Hepatocyte (in vitro differentiated cells): ENCODE measurements around the gene ZIC5. TPM values are rescaled to one million over a fixed set of nuclear protein-coding genes. Genes with fewer than 3 reads are reported as not detected.

Experiments used
- DNase-seq: peaks from one replicate; pipeline ENCODE4 v3.0.0-alpha.2; 2016; ENCODE audit warnings: low spot score
- H2AFZ ChIP-seq: fragments of 200-600 bp; sonication (generic); 2 replicates; pipeline ENCODE4 v1.6.0; 2016; ENCODE audit warnings: antibody characterized with exemption, mild to moderate bottlenecking
- H3K27ac ChIP-seq: fragments of 200-600 bp; sonication (generic); 2 replicates; pipeline ENCODE4 v1.5.1; 2016; ENCODE audit warnings: mild to moderate bottlenecking
- H3K27me3 ChIP-seq: fragments of 200-600 bp; sonication (generic); 2 replicates; pipeline ENCODE4 v1.6.1; 2016
- H3K36me3 ChIP-seq: fragments of 200-600 bp; sonication (generic); replicated peaks from 2 replicates; pipeline ENCODE4 v1.5.1; 2016; ENCODE audit warnings: low read depth; ENCODE audit not compliant: insufficient read depth
- H3K4me1 ChIP-seq: fragments of 200-600 bp; sonication (generic); 2 replicates; pipeline ENCODE4 v1.5.1; 2016; ENCODE audit warnings: mild to moderate bottlenecking, moderate library complexity; ENCODE audit not compliant: insufficient read depth
- H3K4me2 ChIP-seq: fragments of 200-600 bp; sonication (generic); 2 replicates; pipeline ENCODE4 v1.6.0; 2016
- H3K4me3 ChIP-seq: fragments of 200-600 bp; sonication (generic); 2 replicates; pipeline ENCODE4 v1.5.1; 2016; ENCODE audit warnings: mild to moderate bottlenecking
- H3K79me2 ChIP-seq: fragments of 200-600 bp; sonication (generic); 2 replicates; pipeline ENCODE4 v1.6.0; 2017; ENCODE audit warnings: mild to moderate bottlenecking
- H3K9me2 ChIP-seq: fragments of 200-600 bp; sonication (generic); replicated peaks from 2 replicates; pipeline ENCODE4 v1.6.0; 2017; ENCODE audit warnings: mild to moderate bottlenecking; ENCODE audit not compliant: insufficient read depth
- H3K9me3 ChIP-seq: fragments of 200-600 bp; sonication (generic); 2 replicates; pipeline ENCODE4 v1.5.1; 2016; ENCODE audit warnings: low read depth, mild to moderate bottlenecking
- H4K20me1 ChIP-seq: fragments of 200-600 bp; sonication (generic); 2 replicates; pipeline ENCODE4 v1.6.0; 2016; ENCODE audit warnings: mild to moderate bottlenecking; ENCODE audit not compliant: insufficient read depth, poor library complexity, severe bottlenecking
- CTCF ChIP-seq: fragments of 200-600 bp; sonication (generic); IDR thresholded peaks from 2 replicates; pipeline ENCODE4 v1.5.1; 2016; ENCODE audit warnings: antibody characterized with exemption, mild to moderate bottlenecking; ENCODE audit not compliant: poor library complexity
- EZH2 ChIP-seq: fragments of 200-600 bp; sonication (generic); IDR thresholded peaks from 2 replicates; pipeline ENCODE4 v1.6.1; 2016; ENCODE audit warnings: antibody characterized with exemption, mild to moderate bottlenecking, borderline replicate concordance
- EZH2phosphoT487 ChIP-seq: fragments of 200-600 bp; sonication (generic); IDR thresholded peaks from one replicate; pipeline ENCODE4 v1.6.1; 2018; ENCODE audit warnings: antibody characterized with exemption, mild to moderate bottlenecking, low read depth, moderate library complexity; ENCODE audit not compliant: unreplicated experiment, severe bottlenecking
- WGBS: methylation state at CpG from one replicate; pipeline ENCODE4 v1.1.6; 2016; ENCODE audit warnings: low lambda C conversion rate; ENCODE audit errors: missing lambda C conversion rate; 5-methylcytosine and 5-hydroxymethylcytosine counted together
- polyA plus RNA-seq: library from polyadenylated mRNA; unstranded; fragments of >200 nt; fragmentation: Nextera tagmentation; extraction: Ambion mirVana; gene quantifications from 2 replicates; pipeline ENCODE4 v1.2.1, GENCODE V29; 2016
- total RNA-seq: library from RNA; depleted of rRNA; stranded (reverse); fragments of >200 nt; gene quantifications from 2 replicates; pipeline ENCODE4 v1.2.3, GENCODE V29; 2014

ZIC5 gene
- total and polyA plus RNA-seq, 2 experiments from 2014 or later = 0.13 TPM; not detected in 1

- Histone ChIP-seq H3K9me3 (no peaks in the 10 kb centered on the region), H3K27ac (no peak overlapping the region), H3K4me3 (no peak overlapping the region), H3K9me2 (no peaks in the 10 kb centered on the region), H3K36me3 (no peaks in the 10 kb centered on the region), H2AFZ (no peak overlapping the region), H3K27me3 (peaks cover 12% of the 10 kb centered on the region), H4K20me1 (no peaks in the 10 kb centered on the region), H3K4me1 (peaks cover 7% of the 10 kb centered on the region), H3K79me2 (no peaks in the 10 kb centered on the region), H3K4me2 (no peak overlapping the region)
- TF ChIP-seq CTCF = no peak
- TF ChIP-seq EZH2 = no peak
- no peak for TF ChIP-seq EZH2phosphoT487
- 75% methylated on average over 7 of the region's 7 CpGs for WGBS
- no peak for DNase-seq
These were observed 58.4 kb downstream of the ZIC5 start for GRCh38 chr13:99913167-99913566.

Other genes starting within 250 kb of the ZIC5 start
- gene ZIC2, start 10.0 kb upstream of the ZIC5 start, total RNA-seq = 0.10 and 0.68 TPM in 2 replicates
- 0.15 and 0.21 TPM in 2 replicates for gene ZIC2, start 10.0 kb upstream of the ZIC5 start, polyA plus RNA-seq
- gene PCCA, start 117.3 kb upstream of the ZIC5 start, total RNA-seq = 19.5 and 28.2 TPM in 2 replicates
- 23.6 and 25.7 TPM in 2 replicates for gene PCCA, start 117.3 kb upstream of the ZIC5 start, polyA plus RNA-seq